ENCODE data around the gene DDOST.
"Not testable (repeated sequence)": the region's sequence is repeated elsewhere in the genome, so short reads cannot be mapped to it uniquely, and the experiment has no call there.

DNA sequence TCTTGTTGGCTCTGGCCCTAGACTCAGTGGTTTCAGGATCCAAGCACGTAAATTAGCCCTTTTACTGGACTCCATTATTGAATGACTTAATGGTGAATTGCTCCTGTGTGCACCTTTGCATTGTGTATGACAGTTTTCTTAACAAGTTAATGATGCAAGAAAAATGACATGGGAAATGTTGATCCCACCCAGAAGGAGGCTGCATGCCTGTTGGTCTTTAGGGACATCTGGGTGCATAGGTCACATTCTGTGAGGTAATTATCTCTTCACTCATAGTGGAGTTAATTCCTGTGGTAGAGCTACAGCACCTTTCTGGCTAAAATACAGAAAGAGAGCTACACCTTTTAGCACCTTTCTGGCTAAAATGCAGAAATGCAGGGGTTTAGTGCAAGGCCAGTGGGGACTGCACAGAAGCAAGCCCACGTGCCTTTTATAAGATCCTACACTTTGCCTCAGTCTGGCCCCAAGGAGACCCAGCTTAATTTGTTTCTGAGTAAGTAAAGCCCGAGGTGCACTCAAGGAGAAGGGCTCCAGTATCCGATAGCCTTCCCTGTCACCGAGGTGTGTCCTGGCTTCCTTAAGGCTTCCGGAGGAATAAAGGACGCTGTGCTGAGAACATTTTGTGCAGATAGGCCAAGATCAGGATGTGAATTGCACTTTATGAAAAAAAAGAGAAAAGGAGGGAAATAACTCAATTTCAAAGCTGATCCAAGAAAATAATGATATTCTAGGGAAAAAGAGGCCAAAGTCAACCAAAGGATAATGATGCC lies 54.2 kb downstream of the DDOST start:
- TF ChIP-seq, protein P1, sequence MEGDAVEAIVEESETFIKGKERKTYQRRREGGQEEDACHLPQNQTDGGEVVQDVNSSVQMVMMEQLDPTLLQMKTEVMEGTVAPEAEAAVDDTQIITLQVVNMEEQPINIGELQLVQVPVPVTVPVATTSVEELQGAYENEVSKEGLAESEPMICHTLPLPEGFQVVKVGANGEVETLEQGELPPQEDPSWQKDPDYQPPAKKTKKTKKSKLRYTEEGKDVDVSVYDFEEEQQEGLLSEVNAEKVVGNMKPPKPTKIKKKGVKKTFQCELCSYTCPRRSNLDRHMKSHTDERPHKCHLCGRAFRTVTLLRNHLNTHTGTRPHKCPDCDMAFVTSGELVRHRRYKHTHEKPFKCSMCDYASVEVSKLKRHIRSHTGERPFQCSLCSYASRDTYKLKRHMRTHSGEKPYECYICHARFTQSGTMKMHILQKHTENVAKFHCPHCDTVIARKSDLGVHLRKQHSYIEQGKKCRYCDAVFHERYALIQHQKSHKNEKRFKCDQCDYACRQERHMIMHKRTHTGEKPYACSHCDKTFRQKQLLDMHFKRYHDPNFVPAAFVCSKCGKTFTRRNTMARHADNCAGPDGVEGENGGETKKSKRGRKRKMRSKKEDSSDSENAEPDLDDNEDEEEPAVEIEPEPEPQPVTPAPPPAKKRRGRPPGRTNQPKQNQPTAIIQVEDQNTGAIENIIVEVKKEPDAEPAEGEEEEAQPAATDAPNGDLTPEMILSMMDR (IDR thresholded peaks at IDR 0.05) = not testable (repeated sequence)
- not testable (repeated sequence) for TF ChIP-seq POLR2A, POLR2AphosphoS5, EP300 (IDR thresholded peaks at IDR 0.05)
